Measurements from ENCODE around the gene DHRS2.

- TF ChIP-seq POLR2A (IDR thresholded peaks at IDR 0.05; ENCODE audit: low read depth) (no peak), CTCF (IDR thresholded peaks at IDR 0.05) (no peak)
Measured at GRCh38 chr14:23638414-23639047, 2.4 kb downstream of the DHRS2 start.
